A549 treated with CORT108297 at 1 μM for 4 hours (cell line): ENCODE data around the gene TTC21A. TPM values are rescaled to one million over a fixed set of nuclear protein-coding genes. Genes with fewer than 3 reads are reported as not detected.

Source experiments
- total RNA-seq: library from RNA; stranded (reverse); fragments of 200-300 nt; extraction: Qiagen RNA extraction; gene quantifications from 5 replicates; pipeline ENCODE4 v1.2.3, GENCODE V29; 2022

Gene TTC21A, protein sequence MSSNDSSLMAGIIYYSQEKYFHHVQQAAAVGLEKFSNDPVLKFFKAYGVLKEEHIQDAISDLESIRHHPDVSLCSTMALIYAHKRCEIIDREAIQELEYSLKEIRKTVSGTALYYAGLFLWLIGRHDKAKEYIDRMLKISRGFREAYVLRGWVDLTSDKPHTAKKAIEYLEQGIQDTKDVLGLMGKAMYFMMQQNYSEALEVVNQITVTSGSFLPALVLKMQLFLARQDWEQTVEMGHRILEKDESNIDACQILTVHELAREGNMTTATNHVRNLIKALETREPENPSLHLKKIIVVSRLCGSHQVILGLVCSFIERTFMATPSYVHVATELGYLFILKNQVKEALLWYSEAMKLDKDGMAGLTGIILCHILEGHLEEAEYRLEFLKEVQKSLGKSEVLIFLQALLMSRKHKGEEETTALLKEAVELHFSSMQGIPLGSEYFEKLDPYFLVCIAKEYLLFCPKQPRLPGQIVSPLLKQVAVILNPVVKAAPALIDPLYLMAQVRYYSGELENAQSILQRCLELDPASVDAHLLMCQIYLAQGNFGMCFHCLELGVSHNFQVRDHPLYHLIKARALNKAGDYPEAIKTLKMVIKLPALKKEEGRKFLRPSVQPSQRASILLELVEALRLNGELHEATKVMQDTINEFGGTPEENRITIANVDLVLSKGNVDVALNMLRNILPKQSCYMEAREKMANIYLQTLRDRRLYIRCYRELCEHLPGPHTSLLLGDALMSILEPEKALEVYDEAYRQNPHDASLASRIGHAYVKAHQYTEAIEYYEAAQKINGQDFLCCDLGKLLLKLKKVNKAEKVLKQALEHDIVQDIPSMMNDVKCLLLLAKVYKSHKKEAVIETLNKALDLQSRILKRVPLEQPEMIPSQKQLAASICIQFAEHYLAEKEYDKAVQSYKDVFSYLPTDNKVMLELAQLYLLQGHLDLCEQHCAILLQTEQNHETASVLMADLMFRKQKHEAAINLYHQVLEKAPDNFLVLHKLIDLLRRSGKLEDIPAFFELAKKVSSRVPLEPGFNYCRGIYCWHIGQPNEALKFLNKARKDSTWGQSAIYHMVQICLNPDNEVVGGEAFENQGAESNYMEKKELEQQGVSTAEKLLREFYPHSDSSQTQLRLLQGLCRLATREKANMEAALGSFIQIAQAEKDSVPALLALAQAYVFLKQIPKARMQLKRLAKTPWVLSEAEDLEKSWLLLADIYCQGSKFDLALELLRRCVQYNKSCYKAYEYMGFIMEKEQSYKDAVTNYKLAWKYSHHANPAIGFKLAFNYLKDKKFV (N-terminal part only)
- total RNA-seq: 0.91 to 2.8 TPM (median 1.9 TPM) in 5 replicates

GRCh38 chr3:39107388-39108199 lies at the start of gene TTC21A, which contains the start of gene GORASP1:
Gene TTC21A (plus strand): TSS chr3:39107680. CDS start chr3:39107838, 158 bp downstream.
Gene GORASP1 (minus strand): TSS chr3:39107627. CDS start chr3:39107541, 86 bp downstream.

Other genes with a start within 250 kb of the TTC21A start
- 0.01 TPM in 2 of 5 replicates, not detected in the others for gene SCN11A, start 55.7 kb upstream of the TTC21A start, total RNA-seq
- gene WDR48, start 55.7 kb upstream of the TTC21A start, total RNA-seq: 19.4 to 24.0 TPM (median 22.1 TPM) in 5 replicates
- 26.6 to 36.7 TPM (median 34.9 TPM) in 5 replicates for gene GORASP1, start 53 bp upstream of the TTC21A start, total RNA-seq
- 14.2 to 24.6 TPM (median 18.0 TPM) in 5 replicates for gene CSRNP1, start 45.9 kb downstream of the TTC21A start, total RNA-seq
- 0.02 to 0.07 TPM (median 0.04 TPM) in 5 replicates for gene XIRP1, start 84.9 kb downstream of the TTC21A start, total RNA-seq
- 0.05 to 0.12 TPM (median 0.05 TPM) in 3 of 5 replicates, not detected in the others for gene CX3CR1, start 172.4 kb downstream of the TTC21A start, total RNA-seq
- gene CCR8, start 222.0 kb downstream of the TTC21A start, total RNA-seq: not detected in 5 replicates